IPS DF 4.7 (cell line): ENCODE results near the gene COL23A1.
A peak's percentile ranks its signal among the peaks of the same experiment; 100 is the strongest.

Experiments used
- DNase-seq: peaks from one replicate; pipeline ENCODE4 v3.0.0-alpha.2; 2013; ENCODE audit warnings: low spot score; ENCODE audit errors: extremely low read depth

COL23A1 gene

GRCh38 chr5:178287091-178287790 is 303.0 kb downstream of the COL23A1 start:
- DNase-seq, result no peak

- no peak for DNase-seq
Measured at GRCh38 chr5:178286226-178287090, 303.7 kb downstream of the COL23A1 start.

GRCh38 chr5:178285399-178286225 is 304.6 kb downstream of the COL23A1 start:
- DNase-seq, result no peak

- DNase-seq, result no peak
Measured at GRCh38 chr5:178284996-178285395, 305.2 kb downstream of the COL23A1 start.

GRCh38 chr5:178284093-178284675 is 306.0 kb downstream of the COL23A1 start:
- DNase-seq, result peak; percentile 30

GRCh38 chr5:178283520-178283919 is 306.7 kb downstream of the COL23A1 start:
- DNase-seq, result no peak

- no peak for DNase-seq
Measured at GRCh38 chr5:178282391-178282790, 307.8 kb downstream of the COL23A1 start.

- no peak for DNase-seq
Measured at GRCh38 chr5:178281331-178281730, 308.9 kb downstream of the COL23A1 start.

GRCh38 chr5:178280631-178281030 is 309.6 kb downstream of the COL23A1 start:
- no peak for DNase-seq

- peak; percentile 56 for DNase-seq
Measured at GRCh38 chr5:178279723-178280438, 310.3 kb downstream of the COL23A1 start.

GRCh38 chr5:178279026-178279722 is 311.0 kb downstream of the COL23A1 start:
- DNase-seq, result no peak

GRCh38 chr5:178278358-178279023 is 311.7 kb downstream of the COL23A1 start:
- no peak for DNase-seq

- no peak for DNase-seq
Measured at GRCh38 chr5:178277866-178278265, 312.3 kb downstream of the COL23A1 start.

GRCh38 chr5:178277346-178277745 is 312.8 kb downstream of the COL23A1 start:
- DNase-seq, result no peak

GRCh38 chr5:178274781-178275537 is 315.2 kb downstream of the COL23A1 start:
- no peak for DNase-seq

- no peak for DNase-seq
Measured at GRCh38 chr5:178273665-178274541, 316.3 kb downstream of the COL23A1 start.

GRCh38 chr5:178273041-178273440 is 317.2 kb downstream of the COL23A1 start:
- no peak for DNase-seq

- DNase-seq, result no peak
Measured at GRCh38 chr5:178272591-178272990, 317.6 kb downstream of the COL23A1 start.
